Measurements from ENCODE around the gene DAZL. TPM values are rescaled to one million over a fixed set of nuclear protein-coding genes. Genes with fewer than 3 reads are reported as not detected.

Gene DAZL
- total RNA-seq, 2 donors from 2014 or later: not detected

GRCh38 chr3:16600780-16601536 lies 4.3 kb downstream of the DAZL start:
- intact Hi-C loops (cut with DNase I): loop anchor here (5.0 to 10.0 kb wide), 3 partner anchors 434 to 634 kb away; no protein-coding TSS in a partner anchor
- peak; percentile 90 for DNase-seq (ENCODE audit: low spot score)

GRCh38 chr3:16599694-16600093 lies 5.5 kb downstream of the DAZL start:
- intact Hi-C loops (cut with DNase I): loop anchor here (5.0 to 10.0 kb wide), 3 partner anchors 435 to 635 kb away; no protein-coding TSS in a partner anchor
- no peak for DNase-seq (ENCODE audit: low spot score)

GRCh38 chr3:16596352-16597032 lies 8.7 kb downstream of the DAZL start:
- DNase-seq (ENCODE audit: low spot score): no peak
- intact Hi-C loops (cut with DNase I): no loop called here

GRCh38 chr3:16595778-16596177 lies 9.4 kb downstream of the DAZL start:
- intact Hi-C loops (cut with DNase I): no loop called here

GRCh38 chr3:16589867-16590624 lies 15.2 kb downstream of the DAZL start:
- no peak for DNase-seq (ENCODE audit: low spot score)
- intact Hi-C loops (cut with DNase I): no loop called here

More at GRCh38 chr3:16595778-16596177, 9.4 kb downstream of the DAZL start:
- DNase-seq (ENCODE audit: low spot score): no peak

- DNase-seq (ENCODE audit: low spot score): no peak
- intact Hi-C loops (cut with DNase I): no loop called here
Measured at GRCh38 chr3:16589120-16589519, 16.1 kb downstream of the DAZL start.

- no peak for DNase-seq (ENCODE audit: low spot score)
- intact Hi-C loops (cut with DNase I): no loop called here
Measured at GRCh38 chr3:16587681-16588060, 17.6 kb downstream of the DAZL start.

- no peak for DNase-seq (ENCODE audit: low spot score)
- intact Hi-C loops (cut with DNase I): no loop called here
Measured at GRCh38 chr3:16587047-16587680, 18.1 kb downstream of the DAZL start.

GRCh38 chr3:16584880-16585279 lies 20.3 kb downstream of the DAZL start:
- intact Hi-C loops (cut with DNase I): no loop called here
- DNase-seq (ENCODE audit: low spot score): no peak

GRCh38 chr3:16583551-16583950 lies 21.7 kb downstream of the DAZL start:
- no peak for DNase-seq (ENCODE audit: low spot score)
- intact Hi-C loops (cut with DNase I): no loop called here

- intact Hi-C loops (cut with DNase I): no loop called here
- no peak for DNase-seq (ENCODE audit: low spot score)
Measured at GRCh38 chr3:16570113-16570512, 35.1 kb downstream of the DAZL start.

- DNase-seq (ENCODE audit: low spot score): no peak
- intact Hi-C loops (cut with DNase I): no loop called here
Measured at GRCh38 chr3:16568532-16568931, 36.7 kb downstream of the DAZL start.

GRCh38 chr3:16568115-16568514 lies 37.1 kb downstream of the DAZL start:
- no peak for DNase-seq (ENCODE audit: low spot score)
- intact Hi-C loops (cut with DNase I): no loop called here

- intact Hi-C loops (cut with DNase I): no loop called here
- no peak for DNase-seq (ENCODE audit: low spot score)
Measured at GRCh38 chr3:16559653-16560365, 45.4 kb downstream of the DAZL start.

GRCh38 chr3:16554126-16554525 lies 51.1 kb downstream of the DAZL start:
- intact Hi-C loops (cut with DNase I): loop anchor here (5.0 kb wide), 1 partner anchor 272 kb away; no protein-coding TSS in a partner anchor
- DNase-seq (ENCODE audit: low spot score): no peak

- intact Hi-C loops (cut with DNase I): loop anchor here (5.0 kb wide), 1 partner anchor 270 kb away; no protein-coding TSS in a partner anchor
- DNase-seq (ENCODE audit: low spot score): no peak
Measured at GRCh38 chr3:16552757-16553156, 52.5 kb downstream of the DAZL start.

- intact Hi-C loops (cut with DNase I): loop anchor here (5.0 kb wide), 1 partner anchor 269 kb away; no protein-coding TSS in a partner anchor
- no peak for DNase-seq (ENCODE audit: low spot score)
Measured at GRCh38 chr3:16551342-16551976, 53.8 kb downstream of the DAZL start.

- intact Hi-C loops (cut with DNase I): loop anchor here (5.0 kb wide), 1 partner anchor 269 kb away; no protein-coding TSS in a partner anchor
- DNase-seq (ENCODE audit: low spot score): peak; percentile 86
Measured at GRCh38 chr3:16550676-16551341, 54.4 kb downstream of the DAZL start.
